Stimulated activated CD4-positive, alpha-beta T cell treated with anti-CD3 and anti-CD28 coated beads, Interleukin-15, amount 100 ng/mL, for 1 hour (primary cell): ENCODE data around the gene ANXA2.

Experiments
- DNase-seq, 2 donors: peaks; one replicate each; pipeline ENCODE4 v3.0.0-alpha.2; 2020; ENCODE audit warnings: low read depth in 1 of 2, low spot score in 1 of 2

ANXA2 gene

DNA sequence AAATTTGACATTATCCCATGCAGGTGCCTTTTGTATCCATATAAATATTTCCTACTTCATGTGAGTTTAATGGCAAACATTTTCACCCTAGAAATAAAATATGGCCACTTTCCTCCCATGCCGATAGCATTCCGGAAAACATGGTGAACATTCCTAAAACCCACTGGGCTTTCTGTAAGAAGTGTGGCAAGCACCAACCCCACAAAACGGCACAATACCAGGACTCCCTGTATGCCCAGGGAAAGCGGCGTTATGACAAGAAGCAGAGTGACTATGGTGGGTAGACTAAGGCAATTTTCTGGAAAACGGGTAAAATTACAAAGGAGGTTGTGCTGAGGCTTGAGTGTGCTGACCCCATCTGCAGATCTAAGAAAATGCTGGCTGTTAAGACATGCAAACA, 7.6 kb downstream of the ANXA2 start:
- no peak for DNase-seq

GRCh38 chr15:60389261-60390077, 8.3 kb downstream of the ANXA2 start:
- DNase-seq = no peak

DNA sequence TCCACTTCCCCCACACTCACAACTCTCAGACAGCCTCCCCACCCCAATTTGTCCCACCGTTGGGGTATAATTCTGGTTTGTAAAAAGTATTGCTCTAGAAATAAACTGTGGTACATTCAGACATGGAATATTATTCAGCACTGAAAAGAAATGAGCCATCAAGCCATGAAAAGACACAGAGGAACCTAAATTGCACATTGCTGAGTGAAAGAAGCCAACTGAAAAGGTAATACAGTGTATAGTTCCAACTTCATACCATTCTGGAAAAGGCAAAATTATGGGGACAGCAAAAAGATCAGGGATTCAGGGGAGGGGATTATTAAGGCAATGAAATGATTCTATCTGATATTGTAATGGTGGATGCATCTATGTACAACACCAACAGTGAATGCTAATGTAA, 10.5 kb downstream of the ANXA2 start:
- no peak for DNase-seq

- no peak for DNase-seq
Observed at GRCh38 chr15:60386615-60387014, 11.2 kb downstream of the ANXA2 start.

- DNase-seq = no peak
Observed at GRCh38 chr15:60385620-60386552, 11.9 kb downstream of the ANXA2 start.

DNA sequence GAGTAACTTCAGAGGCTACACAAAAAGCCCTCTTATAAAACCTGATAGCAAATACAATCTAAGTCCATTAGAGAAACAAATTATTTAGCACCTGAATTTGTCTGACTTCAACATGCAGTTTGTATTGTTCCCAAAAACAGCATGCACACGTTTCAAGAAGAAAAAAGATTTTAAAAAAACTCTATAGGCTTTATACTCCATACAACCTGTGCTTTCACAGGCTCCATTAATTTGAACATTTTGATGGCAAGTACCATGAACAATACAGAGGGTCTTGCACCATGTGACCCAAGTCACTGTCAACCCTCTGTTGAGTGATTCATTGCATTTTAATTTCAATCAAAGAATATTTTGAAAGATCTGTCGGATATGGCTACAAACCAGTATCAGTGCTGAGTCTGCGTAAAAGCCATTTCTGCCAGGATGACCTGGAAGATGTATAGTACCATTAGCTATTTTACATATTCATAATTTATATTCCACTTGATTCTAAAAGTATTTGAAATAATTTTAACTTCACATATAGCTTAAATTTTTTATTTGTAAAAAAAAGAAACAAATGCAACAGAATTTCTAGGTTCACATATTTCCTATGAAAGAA, 13.2 kb downstream of the ANXA2 start:
- DNase-seq = no peak

- no peak for DNase-seq
Observed at GRCh38 chr15:60384053-60384452, 13.7 kb downstream of the ANXA2 start.

- DNase-seq = no peak
Observed at GRCh38 chr15:60382773-60383674, 14.8 kb downstream of the ANXA2 start.

- DNase-seq = no peak
Observed at GRCh38 chr15:60381148-60381788, 16.5 kb downstream of the ANXA2 start.

DNA sequence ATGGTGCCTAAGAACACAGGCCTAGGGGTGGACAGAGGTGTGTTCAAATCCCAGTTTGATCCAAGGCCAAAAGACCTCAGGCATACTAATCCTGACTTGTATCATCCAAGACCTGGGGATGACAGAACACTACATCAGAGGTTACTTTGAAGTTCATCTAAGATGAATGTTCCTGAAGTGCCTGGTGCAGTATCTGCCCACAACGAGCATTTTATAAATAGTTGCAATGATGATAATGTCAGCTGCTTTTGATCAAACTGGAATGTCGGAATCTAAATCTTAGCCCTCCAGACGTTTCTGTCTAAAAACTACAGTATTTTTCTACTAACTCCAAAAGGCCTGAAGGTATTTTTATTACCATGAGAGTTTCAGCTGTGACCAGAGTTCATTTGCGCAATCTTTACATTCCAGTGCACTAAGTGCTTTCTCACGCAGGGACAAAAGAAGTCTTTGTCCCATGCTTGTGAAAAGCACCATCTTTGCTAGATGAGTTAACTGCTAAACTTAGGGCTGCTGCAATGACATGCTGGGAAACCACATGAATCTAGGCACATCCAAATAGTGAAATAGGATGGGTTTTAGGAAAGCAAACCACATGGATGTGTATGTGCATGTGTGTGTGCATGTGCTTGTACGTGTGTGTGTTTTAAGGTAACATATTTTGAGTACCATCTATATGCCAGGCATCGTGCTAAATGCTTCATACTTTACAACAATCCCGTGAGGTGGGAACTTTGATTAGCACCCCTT, 18.1 kb downstream of the ANXA2 start:
- no peak for DNase-seq

DNA sequence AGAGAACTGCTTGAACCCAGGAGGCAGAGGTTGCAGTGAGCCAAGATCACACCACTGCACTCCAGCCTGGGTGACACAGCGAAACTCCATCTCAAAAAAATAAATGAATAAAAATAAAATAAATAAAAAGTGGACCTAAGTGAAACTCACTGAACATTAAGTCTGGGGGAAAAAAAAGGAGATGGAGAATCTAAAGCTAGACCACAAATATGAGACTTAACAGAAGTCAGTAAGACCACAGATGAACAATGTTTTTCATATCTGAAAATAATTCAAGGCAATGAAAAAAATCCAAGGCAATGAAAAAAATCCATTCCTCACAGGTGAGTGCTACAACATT, 18.6 kb downstream of the ANXA2 start:
- no peak for DNase-seq

DNA sequence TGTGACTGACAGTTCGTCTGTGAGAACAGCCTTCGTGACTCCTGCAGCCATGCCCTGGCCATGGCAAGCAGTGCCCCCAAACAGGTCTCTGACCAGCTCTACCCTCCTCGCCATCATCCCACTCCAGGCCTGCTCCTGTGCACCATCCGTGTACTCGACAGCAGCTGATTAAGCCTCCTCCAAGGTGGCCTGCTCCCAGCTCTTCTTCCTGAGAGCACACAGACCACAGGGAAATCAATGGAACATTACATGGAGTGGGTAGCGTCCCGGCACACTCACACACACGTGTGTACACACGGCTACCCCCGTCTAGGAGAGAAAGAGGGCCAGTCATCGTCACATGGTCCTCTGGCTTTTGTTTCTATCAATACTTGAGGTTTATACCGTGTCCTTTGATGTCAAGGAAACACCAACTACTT, 21.1 kb downstream of the ANXA2 start:
- no peak for DNase-seq

DNA sequence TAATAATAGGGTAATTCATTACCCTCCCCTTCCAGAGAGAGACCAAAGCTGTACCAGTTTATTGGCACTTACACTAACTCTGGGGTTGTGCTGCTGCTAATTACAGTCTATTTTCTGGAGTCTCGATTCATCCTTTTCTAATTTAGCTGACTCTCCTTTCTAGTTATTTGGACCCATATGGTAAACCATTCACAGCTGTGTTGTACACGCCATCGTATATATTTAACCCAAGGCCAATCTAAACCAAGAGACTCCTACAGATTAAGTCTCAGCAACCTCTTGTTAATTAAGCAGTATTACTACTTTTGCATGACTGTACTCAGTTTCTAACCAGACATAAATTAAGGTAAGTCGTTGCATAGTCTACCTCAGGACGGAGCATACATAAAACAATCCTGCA, 22.5 kb downstream of the ANXA2 start:
- DNase-seq = no peak

DNA sequence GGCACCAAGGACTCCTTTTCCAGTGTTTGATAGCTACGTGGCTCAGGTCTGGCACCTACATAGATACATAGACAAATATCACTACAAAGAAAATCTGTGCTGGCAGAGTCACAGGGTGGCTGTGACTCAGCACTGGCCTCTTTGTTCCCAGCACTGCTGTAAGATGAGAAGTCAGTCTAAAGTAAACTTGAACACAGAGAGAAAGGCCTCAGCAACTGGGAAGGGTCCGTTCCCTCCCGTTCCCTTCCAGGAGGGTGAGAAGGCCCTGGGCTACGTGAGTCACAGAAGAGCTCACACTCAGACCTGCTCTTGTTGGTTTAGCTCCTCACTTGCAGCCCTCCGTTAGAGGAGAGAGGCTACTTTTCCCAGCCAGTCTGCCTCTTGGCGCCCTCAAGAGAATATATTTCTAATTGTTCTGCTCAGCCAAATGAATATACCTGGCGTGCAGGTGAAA, 23.1 kb downstream of the ANXA2 start:
- DNase-seq = no peak

DNA sequence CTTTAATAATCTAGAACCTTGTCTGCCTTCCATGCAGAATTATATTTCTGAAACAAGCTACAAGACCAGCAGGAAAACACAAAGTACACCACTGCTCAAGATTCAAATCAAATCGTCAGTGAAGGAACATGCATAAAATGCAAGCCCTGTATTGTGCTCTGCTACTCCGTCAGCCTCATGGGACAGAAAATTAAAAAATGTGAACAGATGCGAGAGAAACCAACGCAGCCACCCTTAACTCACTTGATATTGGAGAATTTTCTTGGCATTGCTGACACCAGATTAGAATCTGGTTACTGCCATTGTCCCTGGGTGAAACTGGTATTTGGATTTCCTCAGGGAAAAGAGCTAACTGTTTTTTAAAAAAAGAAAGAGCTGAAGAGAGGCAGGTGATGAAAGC, 23.6 kb downstream of the ANXA2 start:
- no peak for DNase-seq

- no peak for DNase-seq
Observed at GRCh38 chr15:60373745-60374144, 24.0 kb downstream of the ANXA2 start.

GRCh38 chr15:60373327-60373726, 24.5 kb downstream of the ANXA2 start:
- no peak for DNase-seq

GRCh38 chr15:60372756-60373155, 25.0 kb downstream of the ANXA2 start:
- DNase-seq = no peak

- no peak for DNase-seq
Observed at GRCh38 chr15:60372227-60372626, 25.6 kb downstream of the ANXA2 start.
